Astrocyte (in vitro differentiated cells and primary cell): ENCODE measurements around the gene RAI2.

Source experiments
- EZH2 ChIP-seq: IDR thresholded peaks from 2 replicates; pipeline ENCODE4 v1.6.1; 2012; ENCODE audit warnings: mild to moderate bottlenecking, low read length, inconsistent platforms; ENCODE audit not compliant: insufficient read depth
- TF ChIP-seq, protein P1 (sequence below): IDR thresholded peaks from 2 replicates; pipeline ENCODE4 v1.5.1; 2011; ENCODE audit warnings: low read depth, mild to moderate bottlenecking, inconsistent platforms, low read length, moderate library complexity; ENCODE audit not compliant: insufficient read depth

DNA sequence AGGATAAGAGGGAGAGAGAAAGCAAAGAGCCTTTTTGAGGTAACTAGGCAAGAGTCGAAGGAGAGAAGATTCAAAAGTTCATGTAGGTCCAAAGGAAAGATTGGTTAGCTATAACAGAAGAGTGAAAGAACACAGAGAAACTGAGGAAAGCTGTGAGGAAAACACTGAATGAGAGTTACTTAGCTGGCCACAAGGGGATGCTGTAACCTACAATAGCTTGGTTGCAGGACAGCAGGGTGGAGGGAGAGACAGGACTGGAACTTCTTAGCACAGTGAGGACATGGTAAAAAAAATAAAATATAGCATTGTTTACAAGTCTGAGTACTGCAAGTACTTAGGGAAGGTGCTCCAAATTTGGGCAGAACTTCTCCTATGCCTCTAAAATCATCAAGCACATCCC, 48.3 kb downstream of the RAI2 start:
- TF ChIP-seq, protein P1, sequence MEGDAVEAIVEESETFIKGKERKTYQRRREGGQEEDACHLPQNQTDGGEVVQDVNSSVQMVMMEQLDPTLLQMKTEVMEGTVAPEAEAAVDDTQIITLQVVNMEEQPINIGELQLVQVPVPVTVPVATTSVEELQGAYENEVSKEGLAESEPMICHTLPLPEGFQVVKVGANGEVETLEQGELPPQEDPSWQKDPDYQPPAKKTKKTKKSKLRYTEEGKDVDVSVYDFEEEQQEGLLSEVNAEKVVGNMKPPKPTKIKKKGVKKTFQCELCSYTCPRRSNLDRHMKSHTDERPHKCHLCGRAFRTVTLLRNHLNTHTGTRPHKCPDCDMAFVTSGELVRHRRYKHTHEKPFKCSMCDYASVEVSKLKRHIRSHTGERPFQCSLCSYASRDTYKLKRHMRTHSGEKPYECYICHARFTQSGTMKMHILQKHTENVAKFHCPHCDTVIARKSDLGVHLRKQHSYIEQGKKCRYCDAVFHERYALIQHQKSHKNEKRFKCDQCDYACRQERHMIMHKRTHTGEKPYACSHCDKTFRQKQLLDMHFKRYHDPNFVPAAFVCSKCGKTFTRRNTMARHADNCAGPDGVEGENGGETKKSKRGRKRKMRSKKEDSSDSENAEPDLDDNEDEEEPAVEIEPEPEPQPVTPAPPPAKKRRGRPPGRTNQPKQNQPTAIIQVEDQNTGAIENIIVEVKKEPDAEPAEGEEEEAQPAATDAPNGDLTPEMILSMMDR, result no peak
- TF ChIP-seq EZH2, result no peak
